Stimulated activated CD8-positive, alpha-beta memory T cell treated with anti-CD3 and anti-CD28 coated beads, Interleukin-15, amount 100 ng/mL, for 24 hours (primary cell): ENCODE results near the gene DLL1.

Experiments
- DNase-seq: peaks from one replicate; pipeline ENCODE4 v3.0.0-alpha.2; 2020; ENCODE audit warnings: low read depth

DLL1 gene

GRCh38 chr6:170250981-170251775 is 39.7 kb downstream of the DLL1 start:
- DNase-seq: no peak

- DNase-seq: no peak
Observed at GRCh38 chr6:170250455-170250854, 40.4 kb downstream of the DLL1 start.

- no peak for DNase-seq
Observed at GRCh38 chr6:170249817-170250216, 41.1 kb downstream of the DLL1 start.

GRCh38 chr6:170248861-170249600 is 41.8 kb downstream of the DLL1 start:
- no peak for DNase-seq

- DNase-seq: no peak
Observed at GRCh38 chr6:170248111-170248805, 42.6 kb downstream of the DLL1 start.

GRCh38 chr6:170247178-170247701 is 43.6 kb downstream of the DLL1 start:
- no peak for DNase-seq

GRCh38 chr6:170245475-170245992 is 45.3 kb downstream of the DLL1 start:
- DNase-seq: no peak

GRCh38 chr6:170244721-170245474 is 46.0 kb downstream of the DLL1 start:
- DNase-seq: no peak

GRCh38 chr6:170243791-170244291 is 47.0 kb downstream of the DLL1 start:
- DNase-seq: no peak

GRCh38 chr6:170243386-170243785 is 47.5 kb downstream of the DLL1 start:
- DNase-seq: no peak

GRCh38 chr6:170238741-170239565 is 51.9 kb downstream of the DLL1 start:
- no peak for DNase-seq

GRCh38 chr6:170237999-170238740 is 52.7 kb downstream of the DLL1 start:
- no peak for DNase-seq

GRCh38 chr6:170236131-170236836 is 54.6 kb downstream of the DLL1 start:
- DNase-seq: no peak

- DNase-seq: no peak
Observed at GRCh38 chr6:170235391-170236125, 55.3 kb downstream of the DLL1 start.

GRCh38 chr6:170234419-170234818 is 56.5 kb downstream of the DLL1 start:
- DNase-seq: no peak

- DNase-seq: no peak
Observed at GRCh38 chr6:170233286-170234205, 57.3 kb downstream of the DLL1 start.
